SU-DHL-6 (cell line): ENCODE data around the gene FRY.

Experiments used
- EZH2phosphoT487 ChIP-seq: fragments of 200-600 bp; sonication (generic), shearing (Covaris generic); conservative IDR thresholded peaks from 2 replicates; pipeline ENCODE4 v1.6.1; 2018; ENCODE audit warnings: mild to moderate bottlenecking, antibody characterized with exemption, low read length, moderate library complexity, mixed read lengths
- TF ChIP-seq, protein P1 (sequence below): fragments of 200-600 bp; sonication (generic); IDR thresholded peaks from one replicate; pipeline ENCODE4 v1.5.1; 2017; ENCODE audit warnings: antibody characterized with exemption, mild to moderate bottlenecking, low read length, moderate library complexity; ENCODE audit not compliant: insufficient read depth, poor library complexity, severe bottlenecking

DNA sequence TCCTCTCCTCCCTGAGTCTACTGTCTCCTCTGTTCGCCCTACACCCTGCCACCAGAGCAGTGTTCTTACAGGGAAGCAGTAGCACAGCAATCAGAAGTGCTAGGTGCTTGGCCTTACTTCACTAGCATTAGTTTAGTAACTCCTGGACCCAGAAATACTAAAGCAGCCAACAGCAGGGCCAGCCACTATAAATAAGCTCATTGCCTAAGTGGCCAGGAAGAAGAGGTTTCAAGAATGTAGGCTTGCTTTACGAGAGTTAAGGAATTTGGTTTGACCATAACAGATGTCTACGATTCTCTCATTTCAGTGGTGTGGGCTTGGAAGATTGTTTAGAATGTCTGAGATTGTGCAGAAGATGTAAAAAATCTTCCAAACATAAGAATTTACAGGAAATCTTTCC, 180.2 kb downstream of the FRY start:
- TF ChIP-seq, protein P1, sequence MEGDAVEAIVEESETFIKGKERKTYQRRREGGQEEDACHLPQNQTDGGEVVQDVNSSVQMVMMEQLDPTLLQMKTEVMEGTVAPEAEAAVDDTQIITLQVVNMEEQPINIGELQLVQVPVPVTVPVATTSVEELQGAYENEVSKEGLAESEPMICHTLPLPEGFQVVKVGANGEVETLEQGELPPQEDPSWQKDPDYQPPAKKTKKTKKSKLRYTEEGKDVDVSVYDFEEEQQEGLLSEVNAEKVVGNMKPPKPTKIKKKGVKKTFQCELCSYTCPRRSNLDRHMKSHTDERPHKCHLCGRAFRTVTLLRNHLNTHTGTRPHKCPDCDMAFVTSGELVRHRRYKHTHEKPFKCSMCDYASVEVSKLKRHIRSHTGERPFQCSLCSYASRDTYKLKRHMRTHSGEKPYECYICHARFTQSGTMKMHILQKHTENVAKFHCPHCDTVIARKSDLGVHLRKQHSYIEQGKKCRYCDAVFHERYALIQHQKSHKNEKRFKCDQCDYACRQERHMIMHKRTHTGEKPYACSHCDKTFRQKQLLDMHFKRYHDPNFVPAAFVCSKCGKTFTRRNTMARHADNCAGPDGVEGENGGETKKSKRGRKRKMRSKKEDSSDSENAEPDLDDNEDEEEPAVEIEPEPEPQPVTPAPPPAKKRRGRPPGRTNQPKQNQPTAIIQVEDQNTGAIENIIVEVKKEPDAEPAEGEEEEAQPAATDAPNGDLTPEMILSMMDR, result no peak
- TF ChIP-seq EZH2phosphoT487, result no peak
